ENCODE data around the gene CD244. TPM values are rescaled to one million over a fixed set of nuclear protein-coding genes. Genes with fewer than 3 reads are reported as not detected.

CD244 gene
- total RNA-seq, 2 donors from 2014 or later, result 0.78 to 2.2 TPM

DNA sequence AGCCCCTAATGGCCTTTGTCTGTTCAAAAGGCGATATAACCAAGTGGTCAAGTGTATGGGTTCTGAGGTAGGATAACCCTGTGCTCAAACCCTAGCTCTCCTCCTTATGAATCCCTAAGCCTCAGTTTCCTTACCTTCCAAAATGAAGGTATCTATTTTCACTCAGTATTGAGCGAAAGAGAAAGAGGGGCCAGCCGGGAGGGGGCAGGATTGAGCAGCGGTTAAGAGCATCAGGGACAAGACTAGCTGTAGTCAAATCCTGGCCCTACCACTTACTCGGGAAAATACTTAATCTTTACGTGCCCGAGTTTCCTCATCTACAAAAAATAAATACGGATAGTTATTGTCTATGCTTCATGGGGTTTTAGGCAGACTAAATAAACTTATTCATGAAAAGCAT lies 41.1 kb downstream of the CD244 start:
- DNase-seq (ENCODE audit: low spot score) (no peak), ATAC-seq (ENCODE audit: insufficient number of reproducible peaks, low FRiP score, low read depth) (no peak)

DNA sequence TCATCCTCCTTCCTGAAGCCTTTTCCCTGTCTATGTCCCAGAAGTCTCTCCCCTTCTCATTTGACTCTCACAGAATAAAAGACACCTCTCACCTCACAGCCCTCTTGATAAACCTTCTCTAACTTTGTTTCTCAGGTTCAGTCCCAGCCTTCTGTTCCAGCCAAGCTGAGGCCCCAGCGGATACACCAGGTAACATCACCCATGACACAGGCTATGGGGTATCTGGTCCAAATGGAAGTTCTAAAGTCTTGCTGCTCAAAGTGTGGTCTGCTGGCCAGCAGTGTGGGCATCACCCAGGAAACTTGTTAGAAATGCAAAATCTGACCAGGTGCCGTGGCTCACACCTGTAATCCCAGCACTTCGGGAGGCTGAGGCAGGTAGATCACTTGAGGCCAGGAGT lies 43.5 kb downstream of the CD244 start:
- no peak for TF ChIP-seq CTCF (IDR thresholded peaks at IDR 0.05)
- Histone ChIP-seq H3K36me3 (no peaks in the 10 kb centered on the region), H3K9me3 (no peaks in the 10 kb centered on the region), H3K27me3 (replicated peaks; ENCODE audit: insufficient read depth) (no peaks in the 10 kb centered on the region), H3K4me3 (no peak overlapping the region), H3K27ac (no peak overlapping the region), H3K4me1 (ENCODE audit: control insufficient read depth in 1 of 2, low read depth in 2 of 2) (no peaks in the 10 kb centered on the region)
- DNase-seq (ENCODE audit: low spot score) (no peak), ATAC-seq (ENCODE audit: insufficient number of reproducible peaks, low FRiP score, low read depth) (no peak)

More for the DNA sequence above, 41.1 kb downstream of the CD244 start:
- H3K27me3 ChIP-seq (replicated peaks; ENCODE audit: insufficient read depth), result no peaks in the 10 kb centered on the region
- no peak overlapping the region for H3K27ac ChIP-seq
- no peaks in the 10 kb centered on the region for H3K9me3 ChIP-seq
- TF ChIP-seq CTCF (IDR thresholded peaks at IDR 0.05), result no peak
- H3K36me3 ChIP-seq, result no peaks in the 10 kb centered on the region
- no peaks in the 10 kb centered on the region for H3K4me1 ChIP-seq (ENCODE audit: control insufficient read depth in 1 of 2, low read depth in 2 of 2)
- no peak overlapping the region for H3K4me3 ChIP-seq

DNA sequence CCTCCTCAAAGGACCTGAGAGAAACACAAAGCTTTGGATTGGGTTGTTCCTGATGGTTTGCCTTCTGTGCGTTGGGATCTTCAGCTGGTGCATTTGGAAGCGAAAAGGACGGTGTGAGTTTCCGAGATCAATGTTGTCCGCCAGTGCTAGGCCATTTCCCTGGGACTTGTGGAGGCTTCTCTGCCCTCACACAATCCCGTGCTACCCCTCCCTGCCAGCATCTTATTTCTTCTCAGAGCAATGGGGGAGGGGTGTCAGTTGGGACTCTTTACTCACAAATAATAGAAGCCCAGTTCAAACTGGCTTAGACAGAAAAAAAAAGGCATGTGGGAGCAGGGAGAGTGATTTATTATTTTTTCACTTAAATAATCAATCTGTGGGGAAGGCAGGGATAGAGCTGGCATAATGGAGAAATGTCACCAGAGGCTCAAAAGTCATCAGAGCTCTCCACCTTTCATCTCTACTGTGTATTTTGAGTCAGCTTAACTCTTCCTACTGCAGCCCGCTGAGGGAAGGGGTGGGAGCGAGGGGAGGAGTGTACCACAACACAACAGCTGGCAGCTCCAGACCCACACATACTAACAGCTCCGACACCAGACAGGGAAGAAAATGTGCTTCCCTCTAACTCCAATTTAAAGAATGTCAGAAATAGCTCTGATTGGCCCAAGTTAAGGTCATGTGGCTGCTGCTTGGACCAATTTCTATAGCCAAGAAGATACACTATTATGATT lies 44.3 kb downstream of the CD244 start:
- Histone ChIP-seq H3K9me3 (no peaks in the 10 kb centered on the region), H3K36me3 (no peaks in the 10 kb centered on the region), H3K27me3 (replicated peaks; ENCODE audit: insufficient read depth) (no peaks in the 10 kb centered on the region), H3K4me3 (no peak overlapping the region), H3K27ac (no peak overlapping the region), H3K4me1 (ENCODE audit: control insufficient read depth in 1 of 2, low read depth in 2 of 2) (no peaks in the 10 kb centered on the region)
- DNase-seq (ENCODE audit: low spot score), result no peak
- ATAC-seq (ENCODE audit: insufficient number of reproducible peaks, low FRiP score, low read depth), result no peak
- TF ChIP-seq CTCF (IDR thresholded peaks at IDR 0.05), result no peak

DNA sequence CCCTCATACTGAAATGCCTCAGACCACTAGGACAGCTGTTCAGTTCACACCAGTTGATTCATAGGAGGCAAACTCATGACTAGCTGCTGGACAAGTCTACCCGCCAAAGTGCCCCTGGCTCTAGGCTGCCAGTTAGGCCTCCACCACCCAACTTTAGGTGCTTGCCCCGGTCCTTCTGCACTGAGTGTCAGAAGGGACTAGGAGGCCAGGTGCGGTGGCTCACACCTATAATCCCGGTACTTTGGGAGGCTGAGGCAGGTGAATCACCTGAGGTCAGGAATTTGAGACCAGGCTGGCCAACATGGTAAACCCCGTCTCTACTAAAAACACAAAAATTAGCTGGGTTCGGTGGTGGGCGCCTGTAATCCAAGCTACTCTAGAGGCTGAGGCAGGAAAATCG lies 47.8 kb downstream of the CD244 start:
- ATAC-seq (ENCODE audit: insufficient number of reproducible peaks, low FRiP score, low read depth) (no peak), DNase-seq (ENCODE audit: low spot score) (no peak)
- Histone ChIP-seq H3K36me3 (no peaks in the 10 kb centered on the region), H3K4me3 (no peak overlapping the region), H3K27ac (no peak overlapping the region), H3K27me3 (replicated peaks; ENCODE audit: insufficient read depth) (no peaks in the 10 kb centered on the region), H3K4me1 (ENCODE audit: control insufficient read depth in 1 of 2, low read depth in 2 of 2) (no peaks in the 10 kb centered on the region), H3K9me3 (no peaks in the 10 kb centered on the region)
- TF ChIP-seq CTCF (IDR thresholded peaks at IDR 0.05), result no peak

GRCh38 chr1:160814316-160814715 lies 48.4 kb downstream of the CD244 start:
- DNase-seq (ENCODE audit: low spot score), result no peak
- H3K4me3 ChIP-seq, result no peak overlapping the region
- no peak for TF ChIP-seq CTCF (IDR thresholded peaks at IDR 0.05)
- H3K36me3 ChIP-seq, result no peaks in the 10 kb centered on the region
- H3K9me3 ChIP-seq, result no peaks in the 10 kb centered on the region
- no peaks in the 10 kb centered on the region for H3K4me1 ChIP-seq (ENCODE audit: control insufficient read depth in 1 of 2, low read depth in 2 of 2)
- ATAC-seq (ENCODE audit: insufficient number of reproducible peaks, low FRiP score, low read depth), result no peak
- H3K27ac ChIP-seq, result no peak overlapping the region
- no peaks in the 10 kb centered on the region for H3K27me3 ChIP-seq (replicated peaks; ENCODE audit: insufficient read depth)

Measured in thoracic aorta (tissue), 2 donors.